Skeletal muscle tissue (tissue), 4 donors: ENCODE data around the gene PI16. TPM values are rescaled to one million over a fixed set of nuclear protein-coding genes. Genes with fewer than 3 reads are reported as not detected.
"Not testable (repeated sequence)": the region's sequence is repeated elsewhere in the genome, so short reads cannot be mapped to it uniquely, and the experiment has no call there.

ENCODE experiments used
- H3K27ac ChIP-seq: one replicate; pipeline ENCODE4 v1.7.0; 2013; ENCODE audit warnings: mild to moderate bottlenecking, low read depth, low read length, inconsistent platforms
- H3K27me3 ChIP-seq, 3 donors: one replicate each; pipeline ENCODE4 v1.7.0; 2013; ENCODE audit warnings: low read length in 3 of 3; ENCODE audit not compliant: control insufficient read depth in 3 of 3, insufficient read depth in 3 of 3
- H3K36me3 ChIP-seq, 3 donors: one replicate each; pipeline ENCODE4 v1.7.0; 2013; ENCODE audit warnings: low read length in 3 of 3; ENCODE audit not compliant: control insufficient read depth in 3 of 3, insufficient read depth in 3 of 3
- H3K4me1 ChIP-seq, 3 donors: one replicate each; pipeline ENCODE4 v1.7.0; 2013; ENCODE audit warnings: low read length in 3 of 3, mild to moderate bottlenecking in 3 of 3; ENCODE audit not compliant: control insufficient read depth in 3 of 3, insufficient read depth in 3 of 3
- H3K4me3 ChIP-seq, 3 donors: one replicate each; pipeline ENCODE4 v1.7.0; 2013; ENCODE audit warnings: low read length in 3 of 3
- H3K9ac ChIP-seq, 3 donors: one replicate each; pipeline ENCODE4 v1.7.0; 2013; ENCODE audit warnings: low read length in 3 of 3, mild to moderate bottlenecking in 3 of 3, moderate library complexity in 2 of 3, low read depth in 1 of 3
- H3K9me3 ChIP-seq, 3 donors: one replicate each; pipeline ENCODE4 v1.7.0; 2013; ENCODE audit warnings: low read length in 3 of 3; ENCODE audit not compliant: control insufficient read depth in 3 of 3
- total RNA-seq: library from RNA; depleted of rRNA; stranded (reverse); fragments of >200 nt; gene quantifications from one replicate; pipeline ENCODE4 v1.2.3, GENCODE V29; 2014
- donor health status: Osteomylitis.

The PI16 gene
- total RNA-seq, 1 donor from 2014 or later = 19.8 TPM

DNA sequence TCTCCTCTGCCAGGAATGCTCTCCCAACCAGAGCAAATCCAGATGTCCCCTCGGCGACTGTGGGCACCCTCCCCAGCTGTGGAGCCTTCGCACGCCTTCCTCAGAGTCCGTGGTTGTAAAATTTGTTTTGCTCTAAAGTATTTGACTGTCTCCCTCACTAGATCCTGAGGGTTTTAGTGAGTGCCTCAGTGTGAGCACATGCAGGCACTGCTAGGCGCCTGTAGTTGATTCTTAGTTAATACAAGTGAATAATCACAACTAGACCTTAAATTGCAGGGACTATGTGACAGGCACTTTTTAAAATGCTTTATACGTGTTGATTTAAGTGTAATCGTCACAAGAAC, 32.1 kb downstream of the PI16 start:
- Histone ChIP-seq H3K27me3 (no peaks in the 10 kb centered on the region), H3K4me3 (peak overlapping the region; percentile 72 to 95 (median 92)), H3K4me1 (peaks cover 25 to 42% (median 32%) of the 10 kb centered on the region in 3 donors), H3K36me3 (peaks cover 0 to 4% (median 4%) of the 10 kb centered on the region in 3 donors), H3K9me3 (no peaks in the 10 kb centered on the region), H3K9ac (peak overlapping the region; percentile 95 to 98 (median 98)), H3K27ac (peak overlapping the region; percentile 97)

DNA sequence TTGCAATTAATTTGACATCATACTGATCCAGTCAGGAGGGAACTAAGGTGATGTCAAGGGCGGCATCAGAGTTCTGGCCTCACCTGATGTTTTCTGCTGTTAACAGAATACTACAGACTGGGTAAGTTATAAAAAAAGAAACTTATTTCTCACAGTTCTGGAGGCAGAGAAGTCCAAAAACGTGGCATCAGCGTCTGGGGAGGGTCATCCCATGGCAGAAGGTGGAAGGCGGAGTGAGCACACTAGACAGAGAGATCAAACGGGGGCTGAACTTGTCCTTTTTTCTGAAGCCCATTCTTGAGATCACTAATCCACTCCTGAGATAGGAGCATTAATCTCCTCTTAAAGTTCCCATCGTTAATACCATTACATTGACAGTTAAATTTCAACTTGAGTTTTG, 34.7 kb downstream of the PI16 start:
- Histone ChIP-seq H3K27ac (no peak overlapping the region), H3K9ac (no peak overlapping the region), H3K4me1 (peaks cover 18 to 24% (median 19%) of the 10 kb centered on the region in 3 donors), H3K9me3 (no peaks in the 10 kb centered on the region), H3K4me3 (no peak overlapping the region), H3K27me3 (no peaks in the 10 kb centered on the region), H3K36me3 (peaks cover 0 to 2% (median 0%) of the 10 kb centered on the region in 3 donors)

DNA sequence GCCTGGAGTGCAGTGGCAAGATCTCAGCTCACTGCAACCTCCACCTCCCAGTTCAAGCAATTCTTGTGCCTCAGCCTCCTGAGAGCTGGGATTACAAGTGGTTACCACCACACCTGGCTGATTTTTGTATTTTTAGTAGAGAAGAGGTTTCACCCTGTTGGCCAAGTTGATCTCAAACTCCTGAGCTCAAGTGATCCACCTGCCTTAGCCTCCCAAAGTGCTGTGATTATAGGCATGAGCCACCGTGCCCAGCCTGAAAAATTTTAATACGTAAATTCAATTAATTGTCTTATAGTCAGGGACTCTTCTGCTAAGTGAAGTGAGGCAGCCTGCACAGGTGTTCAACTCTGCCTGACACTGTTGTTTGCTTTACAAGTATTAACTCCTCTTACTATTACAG, 35.9 kb downstream of the PI16 start:
- not testable (repeated sequence) for H3K27ac ChIP-seq, H3K27me3 ChIP-seq, H3K36me3 ChIP-seq, H3K9me3 ChIP-seq, H3K4me3 ChIP-seq, H3K9ac ChIP-seq
- peaks cover 6 to 13% (median 10%) of the 10 kb centered on the region in 3 donors for H3K4me1 ChIP-seq

DNA sequence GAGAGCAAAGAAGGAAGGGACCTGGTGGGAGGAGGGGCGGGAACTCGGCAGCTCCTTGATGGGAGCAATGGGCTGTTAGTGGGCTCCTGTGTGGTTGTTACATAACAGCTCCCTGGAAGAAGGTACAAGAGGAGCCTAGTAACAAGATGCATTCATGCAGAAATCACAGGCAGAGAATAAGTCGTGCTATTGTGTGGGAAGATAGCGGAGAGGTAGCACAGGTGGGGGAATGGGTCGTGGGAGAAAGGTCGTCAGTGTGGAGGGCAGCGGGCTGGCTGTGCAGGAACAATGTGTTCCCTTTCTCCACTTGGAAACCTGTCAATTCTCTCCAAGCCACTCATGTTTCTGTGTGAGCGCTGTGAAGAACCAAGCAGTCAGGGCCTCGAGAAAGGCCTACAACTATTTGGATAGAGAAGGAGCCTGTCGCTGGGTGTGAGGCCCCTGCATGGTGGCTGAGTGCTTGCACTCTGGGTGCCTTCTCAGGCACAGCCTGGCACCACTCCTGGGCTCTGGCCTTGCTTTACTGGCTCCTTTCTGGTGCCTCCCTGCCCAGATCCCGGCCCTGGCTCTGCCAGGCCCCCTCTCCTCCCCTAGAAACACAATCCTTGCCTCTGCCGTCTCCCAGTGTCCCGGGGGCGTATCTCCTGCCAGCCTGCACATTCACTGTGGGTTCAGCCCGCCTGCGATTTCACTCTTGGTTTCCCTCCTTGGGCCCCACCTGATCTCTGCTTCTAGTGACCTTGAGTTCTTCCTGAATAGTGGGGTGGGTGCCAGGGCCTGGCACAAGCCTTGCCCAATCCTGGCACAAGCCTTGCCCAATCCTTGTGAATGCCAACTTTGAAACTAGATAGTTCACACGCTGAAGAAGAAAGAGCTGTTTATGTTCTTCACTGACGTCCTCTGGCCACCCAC, 43.5 kb downstream of the PI16 start:
- H3K4me1 ChIP-seq = peaks cover 21 to 32% (median 26%) of the 10 kb centered on the region in 3 donors
- H3K9me3 ChIP-seq = no peaks in the 10 kb centered on the region
- peak overlapping the region in 2 of 3 donors; percentile 37 to 58 for H3K4me3 ChIP-seq
- H3K27ac ChIP-seq = peak overlapping the region; percentile 97
- no peaks in the 10 kb centered on the region for H3K36me3 ChIP-seq
- H3K9ac ChIP-seq = peak overlapping the region; percentile 66 to 91 (median 81)
- no peaks in the 10 kb centered on the region for H3K27me3 ChIP-seq

DNA sequence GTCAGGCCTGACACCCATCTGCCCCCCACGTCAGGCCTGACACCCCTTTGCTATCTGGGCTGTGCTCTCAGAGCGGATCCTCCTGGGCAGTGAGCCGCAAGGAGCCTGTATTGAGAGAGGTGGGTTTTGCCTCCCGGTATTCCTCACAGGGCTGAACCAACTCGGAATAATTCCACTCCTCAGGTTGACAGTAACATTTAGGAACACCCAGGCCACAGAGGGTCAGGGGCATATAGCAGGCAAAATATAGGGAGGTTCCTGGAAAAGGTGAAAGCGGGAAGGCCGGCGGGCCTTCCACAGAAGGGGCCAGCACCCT, 44.1 kb downstream of the PI16 start:
- peak overlapping the region; percentile 9 to 58 (median 23) for H3K4me3 ChIP-seq
- no peaks in the 10 kb centered on the region for H3K36me3 ChIP-seq
- H3K4me1 ChIP-seq = peaks cover 21 to 32% (median 26%) of the 10 kb centered on the region in 3 donors
- no peaks in the 10 kb centered on the region for H3K27me3 ChIP-seq
- H3K27ac ChIP-seq = peak overlapping the region; percentile 97
- H3K9me3 ChIP-seq = no peaks in the 10 kb centered on the region
- H3K9ac ChIP-seq = peak overlapping the region; percentile 66 to 91 (median 81)

DNA sequence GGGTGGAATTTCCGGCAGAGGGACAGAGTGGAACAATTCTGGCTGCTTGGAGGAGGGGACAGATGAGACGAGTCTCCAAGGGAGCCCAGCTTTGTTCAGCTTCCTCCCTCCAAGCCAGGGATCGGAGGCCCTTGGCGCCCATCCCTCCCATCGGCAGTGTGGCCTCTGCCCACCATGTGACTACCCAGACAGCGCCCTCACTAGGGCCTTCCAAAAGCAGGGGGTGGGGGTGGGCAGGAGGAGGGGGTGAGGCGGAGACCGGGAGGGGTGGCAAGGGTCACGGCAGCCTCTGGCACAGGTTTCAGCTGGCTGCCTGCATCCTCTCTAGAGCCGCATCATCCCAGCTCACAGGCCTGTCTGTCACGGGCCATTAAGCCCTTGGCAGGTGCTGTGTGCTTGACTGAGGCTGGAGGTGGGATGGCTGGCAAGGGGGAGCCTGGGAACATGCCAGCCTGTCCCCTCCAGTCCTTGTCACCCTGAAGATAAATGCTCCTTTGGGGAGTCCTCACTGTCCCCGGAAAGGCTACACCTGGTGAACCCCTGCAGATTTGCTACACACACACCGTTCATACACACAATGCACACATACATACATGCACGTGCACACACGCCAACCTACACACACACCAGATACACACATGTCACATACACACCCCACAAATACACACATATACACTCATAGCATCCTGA, 44.7 kb downstream of the PI16 start:
- Histone ChIP-seq H3K9me3 (no peaks in the 10 kb centered on the region), H3K27ac (peak overlapping the region; percentile 97), H3K4me1 (peaks cover 21 to 32% (median 26%) of the 10 kb centered on the region in 3 donors), H3K36me3 (no peaks in the 10 kb centered on the region), H3K27me3 (no peaks in the 10 kb centered on the region), H3K9ac (peak overlapping the region; percentile 66 to 91 (median 81)), H3K4me3 (peak overlapping the region; percentile 9 to 58 (median 23))

DNA sequence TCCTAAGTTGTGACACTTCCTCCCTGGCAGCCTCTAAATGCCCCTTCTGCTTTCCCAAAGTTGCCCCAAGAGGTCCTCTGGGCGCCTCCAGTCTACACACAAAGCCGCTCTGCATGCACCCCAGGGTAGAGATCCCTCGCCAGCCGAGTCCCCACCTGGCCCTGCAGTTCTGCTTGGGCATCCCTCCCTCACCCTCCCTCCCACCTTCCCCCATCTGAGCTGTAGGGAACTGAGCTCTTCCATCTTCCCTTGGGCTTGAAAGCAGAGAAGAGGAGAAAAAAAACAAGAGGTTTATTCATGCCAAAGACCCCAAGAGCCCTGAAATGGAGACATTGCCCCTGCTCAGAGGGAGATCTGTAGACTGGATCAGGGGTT, 45.2 kb downstream of the PI16 start:
- no peaks in the 10 kb centered on the region for H3K9me3 ChIP-seq

DNA sequence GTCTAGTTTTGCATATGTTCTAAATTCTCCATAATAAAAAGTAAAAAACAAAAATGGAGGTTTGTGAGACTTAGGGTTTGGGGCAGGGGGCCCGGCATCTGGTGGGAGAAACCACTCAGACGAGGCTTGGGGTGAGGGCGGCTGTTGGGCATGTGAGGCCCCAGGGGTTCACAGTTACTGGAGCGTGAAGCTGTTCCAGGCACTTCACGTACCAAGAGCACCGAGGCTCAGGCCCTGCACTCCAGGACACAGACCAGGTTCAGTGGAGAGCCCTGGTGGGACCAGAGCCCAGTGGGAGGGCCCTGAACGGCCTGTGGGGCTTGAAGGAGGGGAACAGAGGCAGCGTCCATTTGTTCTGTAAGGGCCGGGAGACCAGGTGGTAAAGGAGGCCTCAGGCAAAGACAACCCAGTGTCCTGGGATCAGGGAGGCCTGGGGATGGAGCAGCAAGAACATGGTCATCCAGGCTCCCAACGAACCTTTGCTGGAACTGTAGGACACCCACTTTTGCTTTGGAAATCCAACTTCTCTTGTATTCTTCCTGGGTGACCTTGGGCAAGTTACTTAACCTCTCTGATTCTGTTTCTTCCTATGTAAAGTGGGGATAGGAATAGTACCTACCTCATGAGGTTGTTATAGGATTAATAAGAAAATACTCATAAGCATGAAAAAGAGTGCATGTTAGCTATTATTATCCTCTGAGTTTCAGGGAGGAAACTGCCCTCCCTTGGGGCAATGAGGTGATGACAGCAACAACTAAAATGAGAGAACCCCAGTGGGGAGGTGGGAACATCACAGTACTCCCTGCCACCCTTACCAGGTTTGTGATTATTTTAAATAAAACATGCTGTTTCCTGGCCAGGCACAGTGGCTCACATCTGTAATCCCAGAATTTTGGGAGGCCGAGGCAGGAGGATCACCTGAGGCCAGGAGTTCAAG, 49.8 kb downstream of the PI16 start:
- Histone ChIP-seq H3K4me1 (peaks cover 2 to 16% (median 3%) of the 10 kb centered on the region in 3 donors), H3K27ac (no peak overlapping the region), H3K36me3 (no peaks in the 10 kb centered on the region)

More for the DNA sequence above, 45.2 kb downstream of the PI16 start:
- Histone ChIP-seq H3K4me3 (no peak overlapping the region), H3K27me3 (no peaks in the 10 kb centered on the region), H3K36me3 (no peaks in the 10 kb centered on the region), H3K9ac (no peak overlapping the region), H3K4me1 (peaks cover 21 to 32% (median 26%) of the 10 kb centered on the region in 3 donors), H3K27ac (no peak overlapping the region)

DNA sequence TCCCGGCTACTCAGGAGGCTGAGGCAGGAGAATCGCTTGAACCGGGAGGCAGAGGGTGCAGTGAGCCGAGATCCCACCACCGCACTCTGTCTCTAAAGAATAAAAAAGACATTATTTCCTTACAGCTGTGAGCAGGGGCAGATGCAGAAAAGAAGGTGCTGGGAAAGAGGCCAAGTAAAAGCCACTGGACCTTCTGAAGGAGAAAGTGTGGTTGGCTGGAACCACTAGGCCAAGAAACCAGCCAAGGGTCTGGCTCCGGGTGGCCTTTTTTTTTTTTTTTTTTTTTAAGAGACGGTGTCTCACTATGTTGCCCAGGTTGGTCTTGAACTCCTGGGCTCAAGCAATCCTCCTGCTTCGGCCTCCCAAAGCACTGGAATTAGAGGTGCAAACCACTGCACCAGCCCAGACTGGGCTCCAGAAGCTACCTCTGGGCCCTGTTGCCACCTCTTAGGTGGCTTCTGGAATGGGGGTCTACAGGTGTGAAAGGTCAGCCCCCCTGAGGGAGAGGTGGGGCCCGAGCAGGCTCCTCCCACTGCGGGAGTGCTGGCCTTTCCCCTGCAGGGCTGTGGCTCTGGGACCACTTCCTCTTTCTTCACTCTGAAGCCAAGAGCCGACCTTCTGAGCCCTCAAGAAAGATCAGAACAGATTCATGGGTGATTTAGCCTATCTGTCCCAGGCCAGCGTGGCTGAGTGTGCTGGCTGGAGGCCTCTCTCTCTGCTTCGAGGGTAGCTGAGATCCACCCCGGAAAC, 50.7 kb downstream of the PI16 start, which contains the start of gene FGD2:
Gene FGD2 (plus strand): TSS at position 595 of the 750 bp plus-strand sequence. CDS start 163 bp downstream, outside the sequence.
- Histone ChIP-seq H3K27me3 (no peaks in the 10 kb centered on the region), H3K9me3 (no peaks in the 10 kb centered on the region), H3K4me1 (peaks cover 0 to 12% (median 0%) of the 10 kb centered on the region in 3 donors), H3K36me3 (no peaks in the 10 kb centered on the region), H3K27ac (no peak within 1 kb of the TSS), H3K4me3 (peak within 1 kb of the TSS in 2 of 3 donors; percentile 30 to 34), H3K9ac (no peak within 1 kb of the TSS)

More for the DNA sequence above, 49.8 kb downstream of the PI16 start:
- no peaks in the 10 kb centered on the region for H3K27me3 ChIP-seq
- no peaks in the 10 kb centered on the region for H3K9me3 ChIP-seq
- no peak overlapping the region for H3K9ac ChIP-seq
- no peak overlapping the region for H3K4me3 ChIP-seq
